K562 (cell line): ENCODE data around the gene CKMT2. TPM values are rescaled to one million over a fixed set of nuclear protein-coding genes. Genes with fewer than 3 reads are reported as not detected.
A peak's percentile ranks its signal among the peaks of the same experiment; 100 is the strongest.

Experiments
- ATAC-seq: fragments of 200-7000 bp; cut with Tn5 transposase; 3 replicates; pipeline ENCODE4 v1.9.1; 2020; ENCODE audit warnings: moderate library complexity
- BruUV-seq: library from RNA; stranded (reverse); fragments of 400-500 nt; replicated peaks from 2 replicates; lab custom pipeline; 2021; lab: Mats Ljungman, UMichigan
- CTCF ChIA-PET: fragments of 300-600 bp; formaldehyde crosslinking; extraction: SDS; loops from one replicate; lab custom pipeline; 2021; ENCODE audit warnings: low intra/inter-chr PET ratio; lab: Yijun Ruan, JAX
- POLR2A ChIA-PET: fragments of 300-600, 350-650 bp; sonication (Branson Sonifier 250); formaldehyde crosslinking; extraction: SDS; loops from one replicate; lab custom pipeline; 2021; ENCODE audit warnings: antibody characterized with exemption, inconsistent platforms; lab: Yijun Ruan, JAX
- DNase-seq, 4 experiments: peaks; one replicate each; pipeline versions ENCODE4 v3.0.0 to v3.0.0-alpha.2; 2011 to 2018; ENCODE audit warnings: low spot score in 3 of 4, mixed read lengths in 3 of 4; ENCODE audit errors: extremely low read depth in 1 of 4
- FAIRE-seq: peaks from 2 replicates; lab custom pipeline; 2011; peaks lifted over from hg19 to GRCh38; lab: Jason Lieb, UNC
- H2AFZ ChIP-seq: 2 replicates; pipeline ENCODE4 v1.6.0; 2011; ENCODE audit warnings: low read depth, low read length, control low read depth, inconsistent platforms
- H3K27ac ChIP-seq: fragments of 200-600 bp; 3 replicates; pipeline ENCODE4 v1.8.0; 2011; ENCODE audit warnings: low read depth, mild to moderate bottlenecking, control low read depth, inconsistent platforms, low read length, moderate library complexity, mixed read lengths; ENCODE audit errors: extremely low read depth
- H3K27me3 ChIP-seq, 2 experiments: fragments of 300-600 bp in 1 of 2; 2 replicates in 1 of 2; 3 replicates in 1 of 2; pipeline versions ENCODE4 v1.6.0 to v1.8.0; 2011; ENCODE audit warnings: inconsistent platforms in 2 of 2, low read length in 2 of 2, mild to moderate bottlenecking in 1 of 2, mixed read lengths in 1 of 2, moderate library complexity in 1 of 2; ENCODE audit not compliant: control insufficient read depth in 2 of 2, insufficient read depth in 2 of 2
- H3K36me3 ChIP-seq: fragments of 300-600 bp; 3 replicates; pipeline ENCODE4 v1.8.0; 2011; ENCODE audit warnings: mild to moderate bottlenecking, low read length, inconsistent platforms; ENCODE audit not compliant: control insufficient read depth, insufficient read depth
- H3K4me1 ChIP-seq, 2 experiments: fragments of 200-600 bp in 1 of 2; replicated peaks in 1 of 2; 2 replicates in 1 of 2; 3 replicates in 1 of 2; pipeline versions ENCODE4 v1.5.1 to v1.8.0; 2011; ENCODE audit warnings: inconsistent platforms in 2 of 2, low read length in 2 of 2, mild to moderate bottlenecking in 1 of 2, mixed read lengths in 1 of 2, moderate library complexity in 1 of 2; ENCODE audit not compliant: control insufficient read depth in 2 of 2, insufficient read depth in 2 of 2
- H3K4me2 ChIP-seq: 2 replicates; pipeline ENCODE4 v1.6.1; 2011; ENCODE audit warnings: low read length, control low read depth, inconsistent platforms, mixed read lengths; ENCODE audit not compliant: insufficient read depth
- H3K4me3 ChIP-seq: fragments of 200-600 bp; sonication (generic), shearing (Covaris generic); 2 replicates; pipeline ENCODE4 v1.5.1; 2016; ENCODE audit warnings: control low read depth, inconsistent platforms
- H3K79me2 ChIP-seq: fragments of 200-600 bp; 3 replicates; pipeline ENCODE4 v1.8.0; 2011; ENCODE audit warnings: low read length, inconsistent platforms; ENCODE audit not compliant: control insufficient read depth, insufficient read depth
- H3K9ac ChIP-seq, 2 experiments: 2 replicates each; pipeline versions ENCODE4 v1.6.0 to v1.6.1; 2011; ENCODE audit warnings: low read depth in 2 of 2, low read length in 2 of 2, control low read depth in 1 of 2, inconsistent platforms in 1 of 2, mild to moderate bottlenecking in 1 of 2, mixed read lengths in 1 of 2; ENCODE audit not compliant: insufficient read depth in 1 of 2
- H3K9me1 ChIP-seq: one replicate; pipeline ENCODE4 v1.6.0; 2011; ENCODE audit warnings: inconsistent platforms, mild to moderate bottlenecking, low read length, moderate library complexity; ENCODE audit not compliant: control insufficient read depth, insufficient read depth
- H3K9me3 ChIP-seq: replicated peaks from 2 replicates; pipeline ENCODE4 v1.5.1; 2011; ENCODE audit warnings: low read depth, low read length, inconsistent platforms; ENCODE audit not compliant: control insufficient read depth, insufficient read depth
- H4K20me1 ChIP-seq: replicated peaks from 2 replicates; pipeline ENCODE4 v1.6.1; 2011; ENCODE audit warnings: low read length, inconsistent platforms, mixed read lengths; ENCODE audit not compliant: control insufficient read depth, insufficient read depth
- BRCA1 ChIP-seq, 2 experiments: fragments of 450-650 bp in 1 of 2; sonication (generic) in 1 of 2; formaldehyde crosslinking in 1 of 2; IDR thresholded peaks; 2 replicates each; pipeline versions ENCODE4 v1.5.0 to v1.6.1; 2017 to 2020; ENCODE audit warnings: mild to moderate bottlenecking in 1 of 2, missing genetic modification reagents in 1 of 2
- EP300 ChIP-seq: IDR thresholded peaks from 2 replicates; pipeline ENCODE4 v1.6.1; 2012; ENCODE audit warnings: low read length, improper control_type of control experiment
- PHF8 ChIP-seq: fragments of 200-600 bp; sonication (generic); IDR thresholded peaks from 2 replicates; pipeline ENCODE4 v1.6.1; 2012; ENCODE audit warnings: mixed run types, mild to moderate bottlenecking, inconsistent platforms, low read length, moderate library complexity, borderline replicate concordance
- PKNOX1 ChIP-seq: fragments of 450-650 bp; IDR thresholded peaks from 2 replicates; pipeline ENCODE4 v1.6.1; 2016
- POLR2B ChIP-seq: fragments of 450-650 bp; IDR thresholded peaks from 2 replicates; pipeline ENCODE4 v1.6.1; 2018; ENCODE audit warnings: low read depth; ENCODE audit not compliant: partially characterized antibody
- RBM34 ChIP-seq: fragments of 200-400 bp; formaldehyde crosslinking; IDR thresholded peaks from 2 replicates; pipeline ENCODE4 v1.6.1; 2018; ENCODE audit warnings: low read length, borderline replicate concordance; ENCODE audit not compliant: insufficient read depth
- SPI1 ChIP-seq: IDR thresholded peaks from 2 replicates; pipeline ENCODE4 v1.6.1; 2011; ENCODE audit warnings: low read depth, low read length, control low read depth, borderline replicate concordance
- ZKSCAN1 ChIP-seq: fragments of 150-350 bp; IDR thresholded peaks from 2 replicates; pipeline ENCODE4 v1.6.1; 2016; ENCODE audit warnings: low read depth, low read length
- ZNF644 ChIP-seq: fragments of 200-800 bp; sonication (Bioruptor generic); IDR thresholded peaks from 2 replicates; pipeline ENCODE4 v1.6.1; 2016; ENCODE audit warnings: low read depth, missing genetic modification characterization, missing compliant biosample characterization
- WGBS: fragments of 100-300 bp; shearing (Covaris generic); methylation state at CpG from one replicate; pipeline ENCODE4 v1.1.6; 2016; ENCODE audit warnings: low coverage, mixed read lengths; ENCODE audit not compliant: insufficient coverage; ENCODE audit errors: missing lambda C conversion rate; 5-methylcytosine and 5-hydroxymethylcytosine counted together
- in situ Hi-C: fragments of 300-500 bp; cut with MboI; formaldehyde crosslinking; loops from 4 replicates; pipeline ENCODE4 v1.15.0; 2018; ENCODE audit warnings: inconsistent platforms, mixed read lengths
- intact Hi-C: fragments of 100-400 bp; cut with micrococcal nuclease; formaldehyde crosslinking; loops from 2 replicates; pipeline ENCODE4 v1.14.2; 2022
- polyA plus RNA-seq, 8 experiments: library from polyadenylated mRNA; depleted of rRNA in 4 of 8; stranded (reverse) in 5 of 8; unstranded in 3 of 8; fragments of >200 nt; fragmentation: Nextera tagmentation in 2 of 8; fragmentation: Illumina TruSeq in 1 of 8; extraction: Ambion mirVana in 2 of 8; extraction: Trizol in 1 of 8; gene quantifications; 2 replicates each; pipeline versions ENCODE4 v1.2.1 to v1.2.3, GENCODE V29; 2011 to 2014; ENCODE audit warnings: inconsistent platforms in 1 of 8, missing spikeins in 1 of 8
- total RNA-seq, 7 experiments: library from RNA; depleted of rRNA in 6 of 7; stranded (reverse); fragments of >200 nt in 6 of 7; fragmentation: Illumina TruSeq in 2 of 7; extraction: Trizol in 2 of 7; gene quantifications; 2 replicates each; pipeline versions ENCODE4 v1.2.1 to v1.2.3, GENCODE V29; 2011 to 2021; ENCODE audit warnings: low replicate concordance in 1 of 7

Gene CKMT2
- total and polyA plus RNA-seq, 9 of the 15 experiments (the other 6 are each of a cell fraction or from before 2014, with no cell fraction given), result 0.03 TPM; not detected in 8

GRCh38 chr5:81222285-81222684 lies 10.8 kb upstream of the CKMT2 start:
- in situ Hi-C loops, result no loop called here
- Histone ChIP-seq H3K4me3 (no peak overlapping the region), H3K27ac (no peak overlapping the region), H2AFZ (no peak overlapping the region), H3K9me3 (no peaks in the 10 kb centered on the region), H3K79me2 (no peaks in the 10 kb centered on the region), H4K20me1 (no peaks in the 10 kb centered on the region), H3K4me1 (no peaks in the 10 kb centered on the region), H3K9ac (no peak overlapping the region), H3K36me3 (no peaks in the 10 kb centered on the region), H3K9me1 (no peaks in the 10 kb centered on the region), H3K27me3 (peaks cover 7 to 30% of the 10 kb centered on the region in 2 experiments; a peak in 3 of 5 replicates), H3K4me2 (no peak overlapping the region)
- intact Hi-C loops, result no loop called here
- BruUV-seq, result no TSS peak
- ATAC-seq (no peak), FAIRE-seq (no peak), DNase-seq (no peak)
- ChIA-PET CTCF (no interaction called here), POLR2A (no interaction called here)
- TF ChIP-seq PKNOX1 (no peak), RBM34 (no peak), EP300 (no peak), PHF8 (no peak), ZKSCAN1 (no peak)

GRCh38 chr5:81225463-81225862 lies 7.7 kb upstream of the CKMT2 start:
- no peaks in the 10 kb centered on the region for H3K9me1 ChIP-seq
- DNase-seq (no peak), FAIRE-seq (no peak), ATAC-seq (no peak)
- no peak overlapping the region for H3K27ac ChIP-seq
- H3K36me3 ChIP-seq, result no peaks in the 10 kb centered on the region
- H3K4me2 ChIP-seq, result no peak overlapping the region
- in situ Hi-C loops, result no loop called here
- H2AFZ ChIP-seq, result no peak overlapping the region
- H3K27me3 ChIP-seq, result peaks cover 5 to 28% of the 10 kb centered on the region in 2 experiments; a peak in 4 of 5 replicates
- no peaks in the 10 kb centered on the region for H3K79me2 ChIP-seq
- WGBS, result 2% methylated on average over 8 of the region's 8 CpGs
- H3K4me1 ChIP-seq, result no peaks in the 10 kb centered on the region
- POLR2A ChIA-PET, result no interaction called here
- intact Hi-C loops, result no loop called here
- BruUV-seq, result no TSS peak
- CTCF ChIA-PET, result no interaction called here
- TF ChIP-seq PKNOX1, result peak; percentile 27; the same call in 1 of the 2 replicates
- TF ChIP-seq SPI1, result peak; percentile 95
- no peak for TF ChIP-seq ZNF644
- no peak for TF ChIP-seq POLR2B
- TF ChIP-seq BRCA1 (IDR thresholded peaks at IDR 0.05), result no peak
- TF ChIP-seq BRCA1 (CRISPR knock-in tag; IDR thresholded peaks at IDR 0.05), result no peak
- H4K20me1 ChIP-seq, result no peaks in the 10 kb centered on the region
- H3K9me3 ChIP-seq, result no peaks in the 10 kb centered on the region
- H3K9ac ChIP-seq, result no peak overlapping the region
- no peak overlapping the region for H3K4me3 ChIP-seq
